HepG2 (cell line): ENCODE data around the gene TSC22D1. TPM values are rescaled to one million over a fixed set of nuclear protein-coding genes. Genes with fewer than 3 reads are reported as not detected.

ENCODE experiments used
- ATAC-seq: fragments of 200-7000 bp; cut with Tn5 transposase; 3 replicates; pipeline ENCODE4 v1.9.1; 2020; ENCODE audit warnings: mild to moderate bottlenecking, moderate library complexity
- BruUV-seq: library from RNA; stranded (reverse); fragments of 400-500 nt; replicated peaks from 2 replicates; lab custom pipeline; 2021; lab: Mats Ljungman, UMichigan
- CTCF ChIA-PET: fragments of 300-600 bp; formaldehyde crosslinking; extraction: SDS; loops from one replicate; lab custom pipeline; 2021; ENCODE audit warnings: low total read pairs, inconsistent platforms, low intra/inter-chr PET ratio; lab: Yijun Ruan, JAX
- POLR2A ChIA-PET: fragments of 350-600 bp; sonication (Branson Sonifier 250); formaldehyde crosslinking; loops from one replicate; lab custom pipeline; 2020; ENCODE audit warnings: antibody characterized with exemption, inconsistent platforms; lab: Yijun Ruan, JAX
- DNase-seq: peaks from one replicate; pipeline ENCODE4 v3.0.0-alpha.2; 2015; ENCODE audit warnings: low spot score
- FAIRE-seq: peaks from 3 replicates; lab custom pipeline; 2011; peaks lifted over from hg19 to GRCh38; lab: Jason Lieb, UNC
- H2AFZ ChIP-seq: one replicate; pipeline ENCODE4 v1.6.1; 2011; ENCODE audit warnings: low read length, inconsistent platforms
- H3K27ac ChIP-seq: fragments of 300-600 bp; 3 replicates; pipeline ENCODE4 v1.8.0; 2011; ENCODE audit warnings: mixed run types, mild to moderate bottlenecking, mixed read lengths, low read length, inconsistent platforms; ENCODE audit not compliant: insufficient read depth; ENCODE audit errors: extremely low read length
- H3K27me3 ChIP-seq, 2 experiments: fragments of 200-600 bp in 1 of 2; 2 replicates in 1 of 2; 3 replicates in 1 of 2; pipeline versions ENCODE4 v1.6.0 to v1.8.0; 2011; ENCODE audit warnings: low read length in 2 of 2, mild to moderate bottlenecking in 2 of 2, moderate library complexity in 2 of 2, inconsistent platforms in 1 of 2; ENCODE audit not compliant: insufficient read depth in 2 of 2, control insufficient read depth in 1 of 2
- H3K36me3 ChIP-seq, 2 experiments: fragments of 200-600 bp in 1 of 2; replicated peaks in 1 of 2; 2 replicates in 1 of 2; 3 replicates in 1 of 2; pipeline versions ENCODE4 v1.5.1 to v1.8.0; 2011; ENCODE audit warnings: low read length in 2 of 2, inconsistent platforms in 1 of 2; ENCODE audit not compliant: insufficient read depth in 2 of 2, control insufficient read depth in 1 of 2
- H3K4me1 ChIP-seq: 2 replicates; pipeline ENCODE4 v1.5.1; 2012; ENCODE audit warnings: low read length, inconsistent platforms; ENCODE audit not compliant: insufficient read depth
- H3K4me2 ChIP-seq: 2 replicates; pipeline ENCODE4 v1.6.0; 2011; ENCODE audit warnings: low read depth, low read length, inconsistent platforms
- H3K4me3 ChIP-seq, 3 experiments: fragments of 200-600 bp in 1 of 3; sonication (generic), shearing (Covaris generic) in 1 of 3; replicated peaks in 1 of 3; 2 replicates each; pipeline ENCODE4 v1.5.1; 2011 to 2016; ENCODE audit warnings: low read length in 3 of 3, inconsistent platforms in 2 of 3, low read depth in 2 of 3, mild to moderate bottlenecking in 2 of 3, control low read depth in 1 of 3, mixed read lengths in 1 of 3; ENCODE audit not compliant: insufficient read depth in 1 of 3
- H3K79me2 ChIP-seq: one replicate; pipeline ENCODE4 v1.6.1; 2011; ENCODE audit warnings: low read length, inconsistent platforms; ENCODE audit not compliant: insufficient read depth
- H3K9ac ChIP-seq: 2 replicates; pipeline ENCODE4 v1.6.0; 2011; ENCODE audit warnings: mild to moderate bottlenecking, low read depth, low read length, inconsistent platforms; ENCODE audit not compliant: insufficient read depth
- H3K9me3 ChIP-seq: 2 replicates; pipeline ENCODE4 v1.5.1; 2012; ENCODE audit warnings: mild to moderate bottlenecking, low read length
- H4K20me1 ChIP-seq: 2 replicates; pipeline ENCODE4 v1.6.0; 2011; ENCODE audit warnings: inconsistent platforms, mild to moderate bottlenecking, low read length, moderate library complexity; ENCODE audit not compliant: insufficient read depth
- BCL6 ChIP-seq: IDR thresholded peaks from 2 replicates; pipeline ENCODE4 v1.6.1; 2016; ENCODE audit warnings: missing genetic modification reagents, missing compliant biosample characterization
- HNF4A ChIP-seq: sonication (generic); formaldehyde crosslinking; IDR thresholded peaks from 2 replicates; pipeline ENCODE4 v1.4.0; 2020; ENCODE audit warnings: missing genetic modification reagents
- MBNL3 ChIP-seq: fragments of 250-450 bp; sonication (Bioruptor Pico); conservative IDR thresholded peaks from 2 replicates; pipeline ENCODE4 v1.8.0; 2022; ENCODE audit warnings: mild to moderate bottlenecking, inconsistent platforms
- NCOA2 ChIP-seq: sonication (generic); formaldehyde crosslinking; IDR thresholded peaks from 2 replicates; pipeline ENCODE4 v1.8.0; 2022; ENCODE audit warnings: inconsistent platforms
- NKX3-1 ChIP-seq: sonication (generic); formaldehyde crosslinking; IDR thresholded peaks from 2 replicates; pipeline ENCODE4 v1.5.0; 2020; ENCODE audit warnings: missing genetic modification reagents
- RARA ChIP-seq: IDR thresholded peaks from 2 replicates; pipeline ENCODE4 v1.6.1; 2016; ENCODE audit warnings: missing genetic modification reagents, missing compliant biosample characterization
- SAP130 ChIP-seq: IDR thresholded peaks from 2 replicates; pipeline ENCODE4 v1.6.1; 2016; ENCODE audit warnings: low read depth
- ZNF317 ChIP-seq: sonication (generic); formaldehyde crosslinking; IDR thresholded peaks from 2 replicates; pipeline ENCODE4 v1.5.0; 2020; ENCODE audit warnings: mild to moderate bottlenecking, missing genetic modification reagents
- WGBS: methylation state at CpG from one replicate; pipeline ENCODE4 v1.1.6; 2017; ENCODE audit warnings: low lambda C conversion rate; 5-methylcytosine and 5-hydroxymethylcytosine counted together
- in situ Hi-C: cut with HindIII; loops from 2 replicates; pipeline ENCODE4 v1.10.0; 2017; ENCODE audit warnings: low pct_unique_long_range_greater_than_20kb; ENCODE audit not compliant: extremely low pct_ligation_motif_present
- intact Hi-C: fragments of 100-400 bp; cut with micrococcal nuclease; formaldehyde crosslinking; loops from one replicate; pipeline ENCODE4 v1.10.0; 2022; ENCODE audit not compliant: unreplicated experiment
- polyA plus RNA-seq, 8 experiments: library from polyadenylated mRNA; depleted of rRNA in 3 of 8; stranded (reverse) in 7 of 8; unstranded in 1 of 8; fragments of >200 nt; fragmentation: Illumina TruSeq in 4 of 8; extraction: Trizol in 4 of 8; gene quantifications; 2 replicates each; pipeline versions ENCODE4 v1.2.1 to v1.2.3, GENCODE V29; 2011 to 2016; ENCODE audit warnings: low read depth in 4 of 8, missing spikeins in 1 of 8, mixed read lengths in 1 of 8; ENCODE audit not compliant: insufficient read depth in 1 of 8
- total RNA-seq, 5 experiments: library from RNA; depleted of rRNA; stranded (reverse); fragments of >200 nt; fragmentation: Illumina TruSeq; extraction: Trizol; gene quantifications; 2 replicates each; pipeline ENCODE4 v1.2.3, GENCODE V29; 2016; ENCODE audit warnings: low read depth in 1 of 5
- TF ChIP-seq, protein P1 (sequence below): IDR thresholded peaks from 2 replicates; pipeline ENCODE4 v1.4.0; 2020; ENCODE audit warnings: mild to moderate bottlenecking, missing genetic modification reagents
- TF ChIP-seq, protein P2 (sequence below): sonication (generic); formaldehyde crosslinking; IDR thresholded peaks from 2 replicates; pipeline ENCODE4 v1.4.0; 2020; ENCODE audit warnings: missing genetic modification reagents, borderline replicate concordance
- TF ChIP-seq, protein P3 (sequence below): sonication (generic); formaldehyde crosslinking; IDR thresholded peaks from 2 replicates; pipeline ENCODE4 v1.5.0; 2020; ENCODE audit warnings: missing genetic modification reagents
- TF ChIP-seq, protein P4 (sequence below): sonication (generic); formaldehyde crosslinking; IDR thresholded peaks from 2 replicates; pipeline ENCODE4 v1.4.0; 2020; ENCODE audit warnings: missing genetic modification reagents, borderline replicate concordance

The TSC22D1 gene
- total and polyA plus RNA-seq, 2 of the 13 experiments (the other 11 are each of a cell fraction or from before 2014, with no cell fraction given): 18.4 to 35.7 TPM

DNA sequence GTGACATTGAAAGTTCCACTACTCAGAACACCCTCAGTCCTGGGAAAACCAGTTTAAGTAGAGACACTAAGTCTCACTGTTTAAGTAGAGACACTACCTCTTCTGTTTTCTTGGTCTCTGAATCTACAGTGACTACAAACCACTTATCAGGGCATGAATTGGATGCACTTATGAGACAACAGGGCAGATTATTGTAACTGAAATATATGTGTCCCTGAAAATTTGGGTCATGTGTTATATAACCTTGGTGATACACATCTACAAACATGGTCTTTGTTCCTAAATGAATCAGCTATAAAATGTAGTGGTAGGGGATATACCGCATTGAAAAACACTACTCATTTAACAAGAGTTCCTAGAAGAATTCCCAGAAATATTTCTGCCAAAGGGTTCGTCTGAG is 146.8 kb downstream of the TSC22D1 start:
- peaks cover 6 to 11% of the 10 kb centered on the region in 2 experiments; a peak in 3 of 5 replicates for H3K36me3 ChIP-seq
- peak overlapping the region; percentile 5; the same call in 1 of the 2 replicates for H3K4me2 ChIP-seq
- no peak overlapping the region for H3K9ac ChIP-seq
- ATAC-seq (peak; percentile 47), FAIRE-seq (no peak), DNase-seq (peak; percentile 67)
- TF ChIP-seq, protein P1, sequence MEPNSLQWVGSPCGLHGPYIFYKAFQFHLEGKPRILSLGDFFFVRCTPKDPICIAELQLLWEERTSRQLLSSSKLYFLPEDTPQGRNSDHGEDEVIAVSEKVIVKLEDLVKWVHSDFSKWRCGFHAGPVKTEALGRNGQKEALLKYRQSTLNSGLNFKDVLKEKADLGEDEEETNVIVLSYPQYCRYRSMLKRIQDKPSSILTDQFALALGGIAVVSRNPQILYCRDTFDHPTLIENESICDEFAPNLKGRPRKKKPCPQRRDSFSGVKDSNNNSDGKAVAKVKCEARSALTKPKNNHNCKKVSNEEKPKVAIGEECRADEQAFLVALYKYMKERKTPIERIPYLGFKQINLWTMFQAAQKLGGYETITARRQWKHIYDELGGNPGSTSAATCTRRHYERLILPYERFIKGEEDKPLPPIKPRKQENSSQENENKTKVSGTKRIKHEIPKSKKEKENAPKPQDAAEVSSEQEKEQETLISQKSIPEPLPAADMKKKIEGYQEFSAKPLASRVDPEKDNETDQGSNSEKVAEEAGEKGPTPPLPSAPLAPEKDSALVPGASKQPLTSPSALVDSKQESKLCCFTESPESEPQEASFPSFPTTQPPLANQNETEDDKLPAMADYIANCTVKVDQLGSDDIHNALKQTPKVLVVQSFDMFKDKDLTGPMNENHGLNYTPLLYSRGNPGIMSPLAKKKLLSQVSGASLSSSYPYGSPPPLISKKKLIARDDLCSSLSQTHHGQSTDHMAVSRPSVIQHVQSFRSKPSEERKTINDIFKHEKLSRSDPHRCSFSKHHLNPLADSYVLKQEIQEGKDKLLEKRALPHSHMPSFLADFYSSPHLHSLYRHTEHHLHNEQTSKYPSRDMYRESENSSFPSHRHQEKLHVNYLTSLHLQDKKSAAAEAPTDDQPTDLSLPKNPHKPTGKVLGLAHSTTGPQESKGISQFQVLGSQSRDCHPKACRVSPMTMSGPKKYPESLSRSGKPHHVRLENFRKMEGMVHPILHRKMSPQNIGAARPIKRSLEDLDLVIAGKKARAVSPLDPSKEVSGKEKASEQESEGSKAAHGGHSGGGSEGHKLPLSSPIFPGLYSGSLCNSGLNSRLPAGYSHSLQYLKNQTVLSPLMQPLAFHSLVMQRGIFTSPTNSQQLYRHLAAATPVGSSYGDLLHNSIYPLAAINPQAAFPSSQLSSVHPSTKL: peak; percentile 53; the same call in 1 of the 2 replicates
- TF ChIP-seq MBNL3 (CRISPR knock-in tag) (no peak), NKX3-1 (CRISPR knock-in tag) (no peak), HNF4A (peak; percentile 41; the same call in 1 of the 2 replicates), RARA (0 out of 2 replicates have a peak, but pooled peaks have one; percentile 17), ZNF317 (CRISPR knock-in tag) (0 out of 2 replicates have a peak, but pooled peaks have one; percentile 33), SAP130 (CRISPR knock-in tag) (peak; percentile 26; the same call in 1 of the 2 replicates), BCL6 (CRISPR knock-in tag) (peak; percentile 31; the same call in 1 of the 2 replicates), NCOA2 (0 out of 2 replicates have a peak, but pooled peaks have one; percentile 30)
- TF ChIP-seq, protein P2, sequence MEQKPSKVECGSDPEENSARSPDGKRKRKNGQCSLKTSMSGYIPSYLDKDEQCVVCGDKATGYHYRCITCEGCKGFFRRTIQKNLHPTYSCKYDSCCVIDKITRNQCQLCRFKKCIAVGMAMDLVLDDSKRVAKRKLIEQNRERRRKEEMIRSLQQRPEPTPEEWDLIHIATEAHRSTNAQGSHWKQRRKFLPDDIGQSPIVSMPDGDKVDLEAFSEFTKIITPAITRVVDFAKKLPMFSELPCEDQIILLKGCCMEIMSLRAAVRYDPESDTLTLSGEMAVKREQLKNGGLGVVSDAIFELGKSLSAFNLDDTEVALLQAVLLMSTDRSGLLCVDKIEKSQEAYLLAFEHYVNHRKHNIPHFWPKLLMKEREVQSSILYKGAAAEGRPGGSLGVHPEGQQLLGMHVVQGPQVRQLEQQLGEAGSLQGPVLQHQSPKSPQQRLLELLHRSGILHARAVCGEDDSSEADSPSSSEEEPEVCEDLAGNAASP: peak; percentile 22; the same call in 1 of the 2 replicates
- TF ChIP-seq, protein P3, sequence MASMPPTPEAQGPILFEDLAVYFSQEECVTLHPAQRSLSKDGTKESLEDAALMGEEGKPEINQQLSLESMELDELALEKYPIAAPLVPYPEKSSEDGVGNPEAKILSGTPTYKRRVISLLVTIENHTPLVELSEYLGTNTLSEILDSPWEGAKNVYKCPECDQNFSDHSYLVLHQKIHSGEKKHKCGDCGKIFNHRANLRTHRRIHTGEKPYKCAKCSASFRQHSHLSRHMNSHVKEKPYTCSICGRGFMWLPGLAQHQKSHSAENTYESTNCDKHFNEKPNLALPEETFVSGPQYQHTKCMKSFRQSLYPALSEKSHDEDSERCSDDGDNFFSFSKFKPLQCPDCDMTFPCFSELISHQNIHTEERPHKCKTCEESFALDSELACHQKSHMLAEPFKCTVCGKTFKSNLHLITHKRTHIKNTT (CRISPR knock-in tag): no peak
- TF ChIP-seq, protein P4, sequence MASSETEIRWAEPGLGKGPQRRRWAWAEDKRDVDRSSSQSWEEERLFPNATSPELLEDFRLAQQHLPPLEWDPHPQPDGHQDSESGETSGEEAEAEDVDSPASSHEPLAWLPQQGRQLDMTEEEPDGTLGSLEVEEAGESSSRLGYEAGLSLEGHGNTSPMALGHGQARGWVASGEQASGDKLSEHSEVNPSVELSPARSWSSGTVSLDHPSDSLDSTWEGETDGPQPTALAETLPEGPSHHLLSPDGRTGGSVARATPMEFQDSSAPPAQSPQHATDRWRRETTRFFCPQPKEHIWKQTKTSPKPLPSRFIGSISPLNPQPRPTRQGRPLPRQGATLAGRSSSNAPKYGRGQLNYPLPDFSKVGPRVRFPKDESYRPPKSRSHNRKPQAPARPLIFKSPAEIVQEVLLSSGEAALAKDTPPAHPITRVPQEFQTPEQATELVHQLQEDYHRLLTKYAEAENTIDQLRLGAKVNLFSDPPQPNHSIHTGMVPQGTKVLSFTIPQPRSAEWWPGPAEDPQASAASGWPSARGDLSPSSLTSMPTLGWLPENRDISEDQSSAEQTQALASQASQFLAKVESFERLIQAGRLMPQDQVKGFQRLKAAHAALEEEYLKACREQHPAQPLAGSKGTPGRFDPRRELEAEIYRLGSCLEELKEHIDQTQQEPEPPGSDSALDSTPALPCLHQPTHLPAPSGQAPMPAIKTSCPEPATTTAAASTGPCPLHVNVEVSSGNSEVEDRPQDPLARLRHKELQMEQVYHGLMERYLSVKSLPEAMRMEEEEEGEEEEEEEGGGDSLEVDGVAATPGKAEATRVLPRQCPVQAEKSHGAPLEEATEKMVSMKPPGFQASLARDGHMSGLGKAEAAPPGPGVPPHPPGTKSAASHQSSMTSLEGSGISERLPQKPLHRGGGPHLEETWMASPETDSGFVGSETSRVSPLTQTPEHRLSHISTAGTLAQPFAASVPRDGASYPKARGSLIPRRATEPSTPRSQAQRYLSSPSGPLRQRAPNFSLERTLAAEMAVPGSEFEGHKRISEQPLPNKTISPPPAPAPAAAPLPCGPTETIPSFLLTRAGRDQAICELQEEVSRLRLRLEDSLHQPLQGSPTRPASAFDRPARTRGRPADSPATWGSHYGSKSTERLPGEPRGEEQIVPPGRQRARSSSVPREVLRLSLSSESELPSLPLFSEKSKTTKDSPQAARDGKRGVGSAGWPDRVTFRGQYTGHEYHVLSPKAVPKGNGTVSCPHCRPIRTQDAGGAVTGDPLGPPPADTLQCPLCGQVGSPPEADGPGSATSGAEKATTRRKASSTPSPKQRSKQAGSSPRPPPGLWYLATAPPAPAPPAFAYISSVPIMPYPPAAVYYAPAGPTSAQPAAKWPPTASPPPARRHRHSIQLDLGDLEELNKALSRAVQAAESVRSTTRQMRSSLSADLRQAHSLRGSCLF (CRISPR knock-in tag): no peak
- no peaks in the 10 kb centered on the region for H3K9me3 ChIP-seq
- H3K27ac ChIP-seq: peak overlapping the region; percentile 36
- ChIA-PET CTCF (no interaction called here), POLR2A (interaction anchor here (4.7 kb wide), 1 partner anchor 25 kb away, joined by 31 read pairs; no protein-coding TSS in a partner anchor)
- no peaks in the 10 kb centered on the region for H3K27me3 ChIP-seq
- no peaks in the 10 kb centered on the region for H4K20me1 ChIP-seq
- WGBS: 11% methylated on average over 2 of the region's 2 CpGs
- H2AFZ ChIP-seq: no peak overlapping the region
- intact Hi-C loops (no loop called here), in situ Hi-C loops (no loop called here)
- H3K4me3 ChIP-seq: no peak overlapping the region
- no TSS peak for BruUV-seq
- H3K79me2 ChIP-seq: no peaks in the 10 kb centered on the region
- H3K4me1 ChIP-seq: peaks cover 45% of the 10 kb centered on the region
